Activated CD8-positive, alpha-beta T cell treated with anti-CD3 and anti-CD28 coated beads for 36 hours (primary cell): ENCODE results near the gene GRAMD4. TPM values are rescaled to one million over a fixed set of nuclear protein-coding genes. Genes with fewer than 3 reads are reported as not detected.
A peak's percentile ranks its signal among the peaks of the same experiment; 100 is the strongest.

Experiments
- ATAC-seq: fragments of 200-7000 bp; cut with Tn5 transposase; one replicate; pipeline ENCODE4 v1.10.0; 2021; ENCODE audit warnings: mild to moderate bottlenecking, moderate library complexity
- CTCF ChIA-PET: fragments of 350-600 bp; sonication (Branson Sonifier 250); formaldehyde crosslinking; loops from one replicate; lab custom pipeline; 2021; ENCODE audit warnings: antibody characterized with exemption; lab: Charles Lee
- POLR2A ChIA-PET: fragments of 350-600 bp; sonication (Branson Sonifier 250); formaldehyde crosslinking; loops from one replicate; lab custom pipeline; 2021; ENCODE audit warnings: antibody characterized with exemption; lab: Charles Lee
- DNase-seq: peaks from one replicate; pipeline ENCODE4 v3.0.0-alpha.2; 2020
- H3K27ac Mint-ChIP-seq: one replicate; pipeline ENCODE4 v1.8.0; 2021; ENCODE audit warnings: mild to moderate bottlenecking, mixed read lengths
- H3K27me3 Mint-ChIP-seq: one replicate; pipeline ENCODE4 v1.8.0; 2021; ENCODE audit warnings: mixed read lengths
- H3K36me3 Mint-ChIP-seq: one replicate; pipeline ENCODE4 v1.8.0; 2021; ENCODE audit warnings: low read depth, mixed read lengths
- H3K4me1 Mint-ChIP-seq: one replicate; pipeline ENCODE4 v1.8.0; 2021; ENCODE audit warnings: low read depth, mixed read lengths
- H3K4me3 Mint-ChIP-seq: one replicate; pipeline ENCODE4 v1.8.0; 2021; ENCODE audit warnings: mild to moderate bottlenecking, moderate library complexity, mixed read lengths
- H3K9me3 Mint-ChIP-seq: one replicate; pipeline ENCODE4 v1.8.0; 2021; ENCODE audit warnings: mixed read lengths
- CTCF ChIP-seq: fragments of 200-600 bp; IDR thresholded peaks from one replicate; pipeline ENCODE4 v1.8.0; 2022; ENCODE audit warnings: antibody characterized with exemption, mild to moderate bottlenecking
- intact Hi-C: fragments of 100-400 bp; cut with micrococcal nuclease; formaldehyde crosslinking; loops from one replicate; pipeline ENCODE4 v1.10.0; 2022
- total RNA-seq, 2 experiments: library from RNA; stranded (reverse); gene quantifications; one replicate each; pipeline ENCODE4 v1.2.3, GENCODE V29; 2021

GRAMD4 gene
- total RNA-seq, 2 experiments from 2014 or later = 26.9 to 28.1 TPM

GRCh38 chr22:46706060-46706459 lies 85.9 kb downstream of the GRAMD4 start:
- Mint-ChIP-seq H3K27ac (no peak overlapping the region), H3K9me3 (no peaks in the 10 kb centered on the region), H3K36me3 (peaks cover 56% of the 10 kb centered on the region), H3K4me1 (peaks cover 2% of the 10 kb centered on the region), H3K27me3 (no peaks in the 10 kb centered on the region), H3K4me3 (no peak overlapping the region)
- no peak for TF ChIP-seq CTCF
- intact Hi-C loops = no loop called here
- POLR2A ChIA-PET = no interaction called here
- DNase-seq = no peak
- CTCF ChIA-PET = interaction anchor here (1.1 kb wide), 1 partner anchor 96 kb away, joined by 4 read pairs; no protein-coding TSS in a partner anchor
- no peak for ATAC-seq

GRCh38 chr22:46707305-46707704 lies 87.1 kb downstream of the GRAMD4 start:
- ChIA-PET POLR2A (no interaction called here), CTCF (interaction anchor here (1.0 kb wide), 1 partner anchor 14 kb away, joined by 3 read pairs; no protein-coding TSS in a partner anchor)
- ATAC-seq (no peak), DNase-seq (no peak)
- peaks cover 2% of the 10 kb centered on the region for H3K4me1 Mint-ChIP-seq
- no peak for TF ChIP-seq CTCF
- intact Hi-C loops = no loop called here
- peaks cover 60% of the 10 kb centered on the region for H3K36me3 Mint-ChIP-seq
- H3K27ac Mint-ChIP-seq = no peak overlapping the region
- H3K9me3 Mint-ChIP-seq = no peaks in the 10 kb centered on the region
- no peak overlapping the region for H3K4me3 Mint-ChIP-seq
- H3K27me3 Mint-ChIP-seq = no peaks in the 10 kb centered on the region

- intact Hi-C loops = no loop called here
- ChIA-PET CTCF (no interaction called here), POLR2A (no interaction called here)
- Mint-ChIP-seq H3K4me3 (no peak overlapping the region), H3K9me3 (no peaks in the 10 kb centered on the region), H3K27ac (no peak overlapping the region), H3K36me3 (peaks cover 59% of the 10 kb centered on the region), H3K27me3 (no peaks in the 10 kb centered on the region), H3K4me1 (peaks cover 2% of the 10 kb centered on the region)
- TF ChIP-seq CTCF = no peak
- DNase-seq = no peak
- ATAC-seq = no peak
Observed at GRCh38 chr22:46707827-46708570, 87.8 kb downstream of the GRAMD4 start.

- TF ChIP-seq CTCF = no peak
- no peaks in the 10 kb centered on the region for H3K9me3 Mint-ChIP-seq
- POLR2A ChIA-PET = interaction anchor here (1.2 kb wide), 1 partner anchor 11 kb away, joined by 3 read pairs; no protein-coding TSS in a partner anchor
Observed at GRCh38 chr22:46708766-46709330, 88.7 kb downstream of the GRAMD4 start.

GRCh38 chr22:46710806-46711205 lies 90.6 kb downstream of the GRAMD4 start:
- no peak for DNase-seq
- intact Hi-C loops = no loop called here
- Mint-ChIP-seq H3K4me3 (no peak overlapping the region), H3K27ac (peak overlapping the region; percentile 12), H3K9me3 (no peaks in the 10 kb centered on the region), H3K36me3 (peaks cover 57% of the 10 kb centered on the region), H3K4me1 (peaks cover 6% of the 10 kb centered on the region), H3K27me3 (no peaks in the 10 kb centered on the region)
- ChIA-PET POLR2A (no interaction called here), CTCF (interaction anchor here (1.0 to 1.5 kb wide), 2 partner anchors 28 to 147 kb away, joined by 3 to 4 read pairs; no protein-coding TSS in a partner anchor)
- no peak for TF ChIP-seq CTCF
- no peak for ATAC-seq

More at GRCh38 chr22:46708766-46709330, 88.7 kb downstream of the GRAMD4 start:
- Mint-ChIP-seq H3K4me1 (peaks cover 5% of the 10 kb centered on the region), H3K36me3 (peaks cover 60% of the 10 kb centered on the region), H3K4me3 (no peak overlapping the region), H3K27me3 (no peaks in the 10 kb centered on the region), H3K27ac (no peak overlapping the region)
- ATAC-seq (no peak), DNase-seq (no peak)
- intact Hi-C loops = no loop called here
- CTCF ChIA-PET = interaction anchor here (1.5 kb wide), 1 partner anchor 30 kb away, joined by 4 read pairs; no protein-coding TSS in a partner anchor
